T-helper 22 cell (primary cell): ENCODE results near the gene FTO.

ENCODE experiments used
- DNase-seq: peaks from one replicate; pipeline ENCODE4 v3.0.0-alpha.2; 2020; ENCODE audit warnings: low read depth

Gene FTO

GRCh38 chr16:53755026-53755910 lies 51.3 kb downstream of the FTO start:
- DNase-seq, result no peak

- DNase-seq, result no peak
These were observed 52.5 kb downstream of the FTO start for GRCh38 chr16:53756275-53756996.

DNA sequence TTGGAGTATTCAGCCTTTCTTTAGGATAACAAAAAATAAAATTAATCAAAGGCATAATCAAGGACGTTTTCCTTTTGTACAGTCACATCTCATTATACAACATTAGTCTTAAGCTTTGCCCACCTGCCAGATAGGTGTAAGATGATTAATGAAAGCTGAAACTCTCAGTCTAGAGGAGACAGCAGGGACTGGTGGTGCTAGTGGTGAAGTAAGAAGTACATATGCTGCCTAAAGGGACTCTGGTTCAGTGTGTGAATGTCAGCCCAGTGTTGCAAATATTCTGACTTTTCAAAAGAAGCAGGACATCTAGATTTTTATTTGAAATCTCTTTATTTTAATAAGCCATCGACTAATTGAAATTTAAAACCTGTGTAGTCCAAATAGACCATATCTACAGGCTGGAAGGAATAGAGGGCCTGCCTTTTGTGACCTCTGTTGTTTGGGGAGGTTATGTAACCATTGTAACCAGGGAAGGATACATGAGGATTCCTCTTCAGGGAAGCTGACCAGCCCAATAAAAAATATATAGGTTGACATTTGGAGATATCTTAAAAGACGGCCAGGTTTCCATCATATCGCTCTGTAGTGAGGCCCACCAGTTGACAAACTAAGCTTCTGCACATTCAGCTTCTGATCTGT lies 54.1 kb downstream of the FTO start:
- no peak for DNase-seq

- DNase-seq, result no peak
These were observed 58.2 kb downstream of the FTO start for GRCh38 chr16:53761962-53762703.

- DNase-seq, result no peak
These were observed 62.5 kb downstream of the FTO start for GRCh38 chr16:53766304-53767016.

DNA sequence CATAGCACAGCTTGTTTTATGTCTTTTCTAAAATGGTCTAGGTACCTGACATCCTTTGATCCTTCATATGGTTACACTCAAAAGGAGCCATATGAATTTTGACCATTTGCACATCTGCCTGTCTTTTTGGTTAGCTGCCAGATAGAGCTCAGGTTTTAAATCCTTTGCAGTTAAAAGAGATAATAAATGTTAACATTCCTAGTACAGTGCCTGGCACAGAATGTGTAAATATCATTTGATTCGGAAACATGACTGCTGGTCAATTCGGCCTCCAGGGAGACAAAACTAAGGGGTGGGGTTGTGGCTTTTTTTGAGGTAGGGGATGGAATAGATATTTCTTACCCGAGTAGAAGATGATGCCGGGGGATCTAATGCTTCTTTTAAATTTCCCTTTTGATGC lies 64.2 kb downstream of the FTO start:
- no peak for DNase-seq

DNA sequence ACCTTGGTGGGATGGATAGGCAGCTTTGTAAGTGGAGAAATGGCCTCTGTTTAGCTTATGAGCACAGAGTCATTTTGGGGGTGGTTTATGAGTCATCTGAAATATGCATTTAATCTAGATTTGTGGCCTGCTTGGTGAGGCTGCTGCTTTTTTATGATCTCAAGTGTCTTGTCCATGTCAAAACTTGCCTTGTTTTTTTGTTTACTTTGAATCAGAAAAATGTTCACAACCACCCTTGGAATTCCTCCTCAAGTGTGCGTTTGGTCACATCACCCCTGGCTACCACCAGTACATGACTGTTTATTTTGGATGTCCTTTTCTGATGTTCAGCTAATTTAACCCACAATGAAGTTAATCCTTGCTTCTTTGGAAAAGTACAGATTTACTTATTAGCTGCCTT lies 64.6 kb downstream of the FTO start:
- DNase-seq, result no peak

- no peak for DNase-seq
These were observed 65.2 kb downstream of the FTO start for GRCh38 chr16:53769185-53769584.

DNA sequence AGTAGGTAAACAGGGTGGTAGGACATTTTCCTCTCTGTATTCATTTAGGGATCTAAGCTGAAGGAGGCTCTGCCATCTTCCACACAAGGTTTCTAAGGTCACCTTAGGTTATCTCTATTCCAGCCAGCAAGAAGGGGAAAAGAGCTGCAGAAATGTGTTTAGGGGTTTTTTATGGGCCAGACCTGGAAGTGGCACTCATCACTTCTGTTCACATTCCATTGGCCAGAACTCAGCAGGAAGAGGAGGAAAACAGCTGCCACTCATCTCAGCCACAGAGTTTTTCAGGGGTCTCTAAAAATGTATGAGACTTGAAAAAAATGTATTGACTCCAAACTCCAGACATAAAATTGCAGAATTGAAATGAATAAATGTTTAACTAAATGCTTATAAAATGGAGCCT lies 65.8 kb downstream of the FTO start:
- DNase-seq, result no peak

- no peak for DNase-seq
These were observed 66.7 kb downstream of the FTO start for GRCh38 chr16:53770641-53771040.

- no peak for DNase-seq
These were observed 67.9 kb downstream of the FTO start for GRCh38 chr16:53771655-53772497.

DNA sequence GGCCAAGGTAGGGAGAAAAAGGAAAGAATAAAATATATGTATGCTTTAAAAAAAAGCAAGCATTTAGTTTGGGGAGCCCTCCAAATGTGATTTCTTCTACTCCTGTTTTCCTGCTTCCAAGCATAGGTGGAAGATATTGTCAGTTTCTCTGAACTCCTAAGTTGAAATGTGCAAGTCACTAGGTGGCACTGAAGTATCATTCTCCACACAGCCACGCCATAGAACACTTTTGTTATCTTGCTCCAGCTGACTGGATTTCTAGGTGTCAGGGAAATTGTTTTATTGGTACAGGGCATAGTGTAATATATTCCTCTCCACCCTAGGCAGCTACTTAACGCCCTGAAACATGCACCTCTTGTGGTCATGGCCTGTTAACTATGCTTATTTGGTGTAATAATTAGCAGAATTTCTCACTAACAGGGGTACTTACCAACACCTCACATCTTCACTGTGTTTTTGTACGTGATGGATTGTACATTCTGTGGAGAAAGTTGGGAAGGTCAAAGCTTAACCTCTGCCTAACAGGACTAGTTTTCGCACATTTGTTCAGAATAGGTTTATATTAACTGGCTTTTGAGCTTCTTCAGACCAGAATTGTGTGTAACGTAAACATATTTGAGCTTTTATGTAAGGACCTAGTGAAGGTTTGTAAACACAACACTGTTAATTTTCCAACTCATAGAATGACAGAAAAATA lies 69.3 kb downstream of the FTO start:
- no peak for DNase-seq

GRCh38 chr16:53773881-53774280 lies 69.9 kb downstream of the FTO start:
- DNase-seq, result no peak

DNA sequence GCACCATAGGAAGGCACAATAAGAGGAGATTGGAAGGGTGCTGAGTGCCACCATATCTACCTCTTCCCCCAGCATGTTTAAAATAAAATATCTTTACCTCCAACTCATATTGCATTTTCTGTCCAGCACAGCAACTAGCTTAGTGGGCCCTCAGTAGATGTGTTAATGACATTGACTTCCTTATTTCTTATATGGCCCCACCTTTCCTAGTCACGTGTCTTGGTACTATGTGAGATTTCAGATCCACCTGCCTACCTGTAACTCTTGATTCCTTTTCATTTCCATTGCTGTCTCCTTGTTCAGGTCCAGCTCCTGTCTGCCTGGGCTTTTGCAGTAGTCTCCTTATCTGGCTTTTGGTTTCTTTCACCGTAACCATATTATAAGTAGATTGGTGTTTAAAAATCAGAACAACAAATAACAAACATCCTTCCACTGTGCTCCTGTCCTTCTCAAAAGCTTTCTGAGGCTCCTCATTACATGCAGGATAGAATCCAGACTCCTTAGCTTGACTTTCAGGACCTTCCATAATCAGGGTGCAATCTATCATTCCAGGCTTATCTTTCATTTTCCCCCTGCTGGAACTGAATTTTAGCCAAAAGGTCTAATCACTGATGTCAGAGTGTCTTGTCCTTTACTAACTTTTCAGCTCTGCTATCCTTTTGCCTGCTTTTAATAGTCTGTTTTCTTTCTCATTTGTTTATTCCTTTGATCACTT lies 71.3 kb downstream of the FTO start:
- DNase-seq, result no peak

GRCh38 chr16:53775821-53776431 lies 72.0 kb downstream of the FTO start:
- no peak for DNase-seq

DNA sequence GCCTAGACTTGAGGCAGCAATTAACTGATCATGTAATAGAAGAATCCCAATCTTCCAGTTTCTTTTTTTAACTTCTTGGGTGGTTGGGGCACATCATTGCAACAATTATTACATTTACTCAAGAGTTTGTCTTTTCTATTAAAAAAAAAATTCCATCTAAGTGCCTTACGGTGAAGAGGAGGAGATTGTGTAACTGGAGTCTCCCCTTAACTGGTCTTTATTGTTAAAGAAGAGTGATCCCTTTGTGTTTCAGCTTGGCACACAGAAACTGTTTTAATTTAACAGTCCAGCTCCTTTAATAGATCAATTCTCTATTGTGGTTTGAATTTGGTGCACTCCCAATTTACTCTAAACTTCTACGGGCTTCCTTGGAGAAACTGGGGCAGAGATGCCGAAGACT lies 75.2 kb downstream of the FTO start:
- no peak for DNase-seq

DNA sequence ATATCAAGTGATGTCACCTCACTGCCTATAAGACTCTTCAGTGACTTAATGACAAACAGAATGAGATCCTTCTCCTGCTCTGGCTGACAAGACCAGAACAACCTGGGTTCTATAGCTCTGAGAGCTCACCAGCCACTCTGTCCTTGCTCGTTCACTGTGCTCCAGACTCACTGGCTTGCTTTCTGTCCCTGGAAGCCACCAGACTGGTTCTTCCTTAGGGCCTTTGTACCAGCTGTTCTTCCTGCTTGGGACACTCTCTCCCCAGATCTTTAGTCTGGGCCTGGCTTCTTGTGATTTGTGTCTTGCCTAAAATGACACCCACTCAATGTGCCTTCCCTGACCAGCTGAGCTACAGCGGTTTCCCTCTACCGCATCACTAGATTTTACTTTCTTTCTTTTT lies 76.1 kb downstream of the FTO start:
- DNase-seq, result no peak

GRCh38 chr16:53781023-53781605 lies 77.2 kb downstream of the FTO start:
- DNase-seq, result no peak

DNA sequence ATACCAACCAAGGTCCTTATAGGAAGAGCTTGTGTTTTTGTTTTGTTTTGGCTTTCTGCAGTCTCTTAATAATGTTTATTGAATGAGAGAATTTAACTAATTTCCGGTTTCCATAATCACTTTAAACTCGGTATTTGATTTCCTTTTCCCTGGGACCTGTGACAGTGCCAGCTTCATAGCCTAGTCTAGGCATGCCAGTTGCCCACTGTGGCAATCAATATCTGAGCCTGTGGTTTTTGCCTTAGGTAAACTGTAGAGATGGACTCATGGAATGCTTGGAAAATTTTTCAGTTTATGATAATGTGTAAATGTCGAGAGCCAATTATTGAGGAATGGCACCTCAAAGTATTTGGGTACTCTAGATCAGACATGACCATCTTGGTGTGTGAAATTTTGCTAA lies 78.2 kb downstream of the FTO start:
- no peak for DNase-seq
